H1 (cell line): ENCODE results near the gene PIGS. TPM values are rescaled to one million over a fixed set of nuclear protein-coding genes. Genes with fewer than 3 reads are reported as not detected.
A peak's percentile ranks its signal among the peaks of the same experiment; 100 is the strongest.

Experiments used
- CTCF ChIA-PET: fragments of 300-600 bp; sonication (Branson Sonifier 250); formaldehyde crosslinking; loops from one replicate; lab custom pipeline; 2021; ENCODE audit not compliant: partially characterized antibody; lab: Charles Lee
- POLR2A ChIA-PET: fragments of 300-600 bp; sonication (Branson Sonifier 250); formaldehyde crosslinking; loops from one replicate; lab custom pipeline; 2021; ENCODE audit warnings: inconsistent platforms; ENCODE audit not compliant: partially characterized antibody; lab: Charles Lee
- DNase-seq, 2 experiments: peaks; one replicate each; pipeline versions ENCODE4 v3.0.0 to v3.0.0-alpha.2; 2010 to 2022; ENCODE audit warnings: low spot score in 2 of 2, low read depth in 1 of 2, mixed read lengths in 1 of 2
- FAIRE-seq: peaks from 2 replicates; lab custom pipeline; 2011; peaks lifted over from hg19 to GRCh38; lab: Jason Lieb, UNC
- H2AFZ ChIP-seq: 2 replicates; pipeline ENCODE4 v1.8.1; 2012; ENCODE audit warnings: low read length, inconsistent platforms
- H2AK5ac ChIP-seq: 2 replicates; pipeline ENCODE4 v1.6.1; 2013; ENCODE audit warnings: low read depth, low read length
- H2BK120ac ChIP-seq: replicated peaks from 2 replicates; pipeline ENCODE3; 2013; ENCODE audit warnings: low read depth, low read length, inconsistent platforms
- H2BK12ac ChIP-seq: 2 replicates; pipeline ENCODE4 v1.6.1; 2013; ENCODE audit warnings: low read depth, low read length
- H2BK15ac ChIP-seq: 2 replicates; pipeline ENCODE4 v1.6.1; 2013; ENCODE audit warnings: low read length
- H2BK20ac ChIP-seq: 2 replicates; pipeline ENCODE4 v1.6.1; 2013; ENCODE audit warnings: low read length
- H2BK5ac ChIP-seq: 2 replicates; pipeline ENCODE4 v1.6.1; 2013; ENCODE audit warnings: low read depth, low read length
- H3K14ac ChIP-seq: 2 replicates; pipeline ENCODE4 v1.6.1; 2013; ENCODE audit warnings: inconsistent platforms; ENCODE audit not compliant: insufficient read length
- H3K18ac ChIP-seq: 2 replicates; pipeline ENCODE4 v1.6.1; 2013; ENCODE audit warnings: low read length; ENCODE audit errors: extremely low read depth
- H3K23ac ChIP-seq: 2 replicates; pipeline ENCODE4 v1.6.1; 2013; ENCODE audit warnings: inconsistent platforms; ENCODE audit not compliant: insufficient read length
- H3K23me2 ChIP-seq: 2 replicates; pipeline ENCODE4 v1.6.1; 2013; ENCODE audit warnings: low read depth, low read length
- H3K27ac ChIP-seq: 2 replicates; pipeline ENCODE4 v1.6.1; 2011; ENCODE audit warnings: low read depth, low read length, inconsistent platforms
- H3K27me3 ChIP-seq, 4 experiments: replicated peaks in 1 of 4; 1 replicate in 1 of 4; 2 replicates in 3 of 4; pipeline versions ENCODE4 v1.6.1 to v1.8.1; 2011 to 2013; ENCODE audit warnings: low read length in 3 of 4, mild to moderate bottlenecking in 3 of 4, inconsistent platforms in 2 of 4, mixed read lengths in 2 of 4, moderate library complexity in 1 of 4; ENCODE audit not compliant: control insufficient read depth in 3 of 4, insufficient read depth in 3 of 4; ENCODE audit errors: extremely low read depth in 1 of 4
- H3K36me3 ChIP-seq, 4 experiments: 2 replicates each; pipeline versions ENCODE4 v1.6.1 to v1.8.1; 2011 to 2013; ENCODE audit warnings: mild to moderate bottlenecking in 4 of 4, low read length in 3 of 4, moderate library complexity in 2 of 4, control low read depth in 1 of 4, inconsistent platforms in 1 of 4; ENCODE audit not compliant: insufficient read depth in 4 of 4, control insufficient read depth in 2 of 4
- H3K4ac ChIP-seq: replicated peaks from 2 replicates; pipeline ENCODE3; 2013; ENCODE audit warnings: low read length, low read depth, mixed read lengths, inconsistent platforms; ENCODE audit not compliant: insufficient read length
- H3K4me1 ChIP-seq, 4 experiments: replicated peaks in 1 of 4; 1 replicate in 1 of 4; 2 replicates in 3 of 4; pipeline versions ENCODE4 v1.6.1 to v1.8.1; 2011 to 2013; ENCODE audit warnings: low read length in 3 of 4, inconsistent platforms in 2 of 4, mixed read lengths in 1 of 4; ENCODE audit not compliant: insufficient read depth in 4 of 4, control insufficient read depth in 3 of 4
- H3K4me2 ChIP-seq, 2 experiments: 2 replicates each; pipeline versions ENCODE4 v1.6.1 to v1.8.1; 2011 to 2013; ENCODE audit warnings: low read depth in 2 of 2, low read length in 2 of 2, control low read depth in 1 of 2, inconsistent platforms in 1 of 2, mild to moderate bottlenecking in 1 of 2; ENCODE audit not compliant: insufficient read depth in 1 of 2
- H3K4me3 ChIP-seq, 4 experiments: fragments of 200-600, 300-600 bp in 1 of 4; sonication (generic), shearing (Covaris generic), sonication (Bioruptor Twin) in 1 of 4; 2 replicates each; pipeline versions ENCODE4 v1.5.1 to v1.8.1; 2011 to 2016; ENCODE audit warnings: low read length in 4 of 4, low read depth in 3 of 4, control low read depth in 2 of 4, inconsistent platforms in 2 of 4, mild to moderate bottlenecking in 2 of 4, mixed read lengths in 1 of 4, moderate library complexity in 1 of 4; ENCODE audit not compliant: insufficient read depth in 2 of 4; ENCODE audit errors: extremely low read depth in 1 of 4
- H3K56ac ChIP-seq: replicated peaks from 2 replicates; pipeline ENCODE3; 2013; ENCODE audit warnings: low read depth, mild to moderate bottlenecking, mixed read lengths, low read length, inconsistent platforms; ENCODE audit not compliant: insufficient read length
- H3K79me1 ChIP-seq: 2 replicates; pipeline ENCODE4 v1.6.1; 2013; ENCODE audit warnings: low read depth, low read length, control low read depth
- H3K79me2 ChIP-seq, 2 experiments: 2 replicates each; pipeline versions ENCODE4 v1.6.1 to v1.8.1; 2012 to 2013; ENCODE audit warnings: low read length in 2 of 2, mild to moderate bottlenecking in 2 of 2, inconsistent platforms in 1 of 2; ENCODE audit not compliant: insufficient read depth in 2 of 2, control insufficient read depth in 1 of 2
- H3K9ac ChIP-seq, 4 experiments: replicated peaks in 1 of 4; 1 replicate in 1 of 4; 2 replicates in 3 of 4; pipeline versions ENCODE4 v1.6.1 to v1.8.1; 2011 to 2013; ENCODE audit warnings: low read depth in 3 of 4, low read length in 3 of 4, control low read depth in 2 of 4, mild to moderate bottlenecking in 2 of 4, moderate library complexity in 2 of 4, inconsistent platforms in 1 of 4; ENCODE audit errors: extremely low read depth in 1 of 4
- H3K9me3 ChIP-seq, 2 experiments: 2 replicates each; pipeline versions ENCODE4 v1.6.1 to v1.8.1; 2012 to 2013; ENCODE audit warnings: mild to moderate bottlenecking in 2 of 2, moderate library complexity in 2 of 2, control low read depth in 1 of 2, inconsistent platforms in 1 of 2, low read depth in 1 of 2, low read length in 1 of 2, mixed read lengths in 1 of 2; ENCODE audit not compliant: insufficient read depth in 2 of 2
- H4K20me1 ChIP-seq, 2 experiments: replicated peaks in 1 of 2; 2 replicates each; pipeline versions ENCODE3 to v1.8.1; 2011 to 2013; ENCODE audit warnings: inconsistent platforms in 2 of 2, low read length in 2 of 2, mild to moderate bottlenecking in 1 of 2; ENCODE audit not compliant: insufficient read depth in 2 of 2, control insufficient read depth in 1 of 2
- H4K5ac ChIP-seq: 2 replicates; pipeline ENCODE4 v1.6.1; 2013; ENCODE audit warnings: low read length, low read depth, mixed read lengths, inconsistent platforms; ENCODE audit not compliant: insufficient read length
- H4K8ac ChIP-seq: 2 replicates; pipeline ENCODE4 v1.8.0; 2013; ENCODE audit warnings: mild to moderate bottlenecking, moderate library complexity, low read length, inconsistent platforms; ENCODE audit not compliant: insufficient read depth; ENCODE audit errors: extremely low read depth
- H4K91ac ChIP-seq: replicated peaks from 2 replicates; pipeline ENCODE3; 2013; ENCODE audit warnings: low read length, mixed read lengths, inconsistent platforms; ENCODE audit not compliant: insufficient read length
- BACH1 ChIP-seq: IDR thresholded peaks from 2 replicates; pipeline ENCODE4 v1.6.1; 2012; ENCODE audit warnings: low read length, improper control_type of control experiment
- JUN ChIP-seq: IDR thresholded peaks from 2 replicates; pipeline ENCODE4 v1.6.1; 2011; ENCODE audit warnings: low read depth, mild to moderate bottlenecking, improper control_type of control experiment, low read length
- MAFK ChIP-seq: IDR thresholded peaks from 2 replicates; pipeline ENCODE4 v1.6.1; 2012; ENCODE audit warnings: low read depth, mild to moderate bottlenecking, improper control_type of control experiment, low read length
- RXRA ChIP-seq: IDR thresholded peaks from 2 replicates; pipeline ENCODE4 v1.6.1; 2011; ENCODE audit warnings: low read depth, mild to moderate bottlenecking, low read length, moderate library complexity; ENCODE audit not compliant: insufficient read depth
- WGBS, 2 experiments: shearing (Covaris generic) in 1 of 2; methylation state at CpG; one replicate each; pipeline versions ENCODE4 v1.1.6 to v1.1.7; 2013 to 2015; ENCODE audit warnings: low lambda C conversion rate in 2 of 2, mixed read lengths in 2 of 2, inconsistent platforms in 1 of 2, low coverage in 1 of 2, missing lambda C conversion rate in 1 of 2; ENCODE audit not compliant: insufficient replicate concordance in 2 of 2, insufficient coverage in 1 of 2, insufficient read length in 1 of 2; ENCODE audit errors: extremely low coverage in 1 of 2, missing lambda C conversion rate in 1 of 2; 5-methylcytosine and 5-hydroxymethylcytosine counted together
- polyA plus RNA-seq, 7 experiments: library from polyadenylated mRNA; depleted of rRNA in 3 of 7; stranded (reverse) in 5 of 7; unstranded in 2 of 7; fragments of >200 nt in 5 of 7; fragments of 200-250 nt in 2 of 7; gene quantifications; 1 replicate in 5 of 7; 2 replicates in 1 of 7; 4 replicates in 1 of 7; pipeline versions ENCODE4 v1.2.1 to v1.2.3, GENCODE V29; 2011 to 2013; ENCODE audit warnings: missing spikeins in 2 of 7, mixed read lengths in 2 of 7
- total RNA-seq: library from RNA; stranded (reverse); fragmentation: NEBNext Ultra II Directional; extraction: Animal tissue kit (Norgen Biotek cat#: 25700); gene quantifications from 2 replicates; pipeline ENCODE4 v1.2.1, GENCODE V29; 2021
- TF ChIP-seq, protein P1 (sequence below): IDR thresholded peaks from 2 replicates; pipeline ENCODE4 v1.6.1; 2011; ENCODE audit warnings: low read depth, mild to moderate bottlenecking, low read length; ENCODE audit not compliant: insufficient read depth

PIGS gene
- total and polyA plus RNA-seq, 2 of the 8 experiments (the other 6 are each of a cell fraction or from before 2014, with no cell fraction given) = 44.3 to 50.6 TPM

- no peak overlapping the region for H3K9ac ChIP-seq
- no peak overlapping the region for H3K18ac ChIP-seq
- no peak overlapping the region for H2BK20ac ChIP-seq
- no peak overlapping the region for H2AFZ ChIP-seq
- no peak overlapping the region for H2BK12ac ChIP-seq
- H2BK120ac ChIP-seq = no peak overlapping the region
- H4K91ac ChIP-seq = no peak overlapping the region
- peaks cover 0 to 8% (median 4%) of the 10 kb centered on the region in 4 experiments; a peak in 4 of 7 replicates for H3K27me3 ChIP-seq
- no peaks in the 10 kb centered on the region for H3K9me3 ChIP-seq
- no peak for TF ChIP-seq RXRA
- TF ChIP-seq BACH1 = peak; percentile 91
- TF ChIP-seq, protein P1, sequence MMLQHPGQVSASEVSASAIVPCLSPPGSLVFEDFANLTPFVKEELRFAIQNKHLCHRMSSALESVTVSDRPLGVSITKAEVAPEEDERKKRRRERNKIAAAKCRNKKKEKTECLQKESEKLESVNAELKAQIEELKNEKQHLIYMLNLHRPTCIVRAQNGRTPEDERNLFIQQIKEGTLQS = no peak
- peak; percentile 25; the same call in 1 of the 2 replicates for TF ChIP-seq MAFK
- no peak for TF ChIP-seq JUN
- no peak overlapping the region for H3K27ac ChIP-seq
- CTCF ChIA-PET = interaction anchor here (0.6 to 21.4 kb wide), 4 partner anchors 10 to 33 kb away, joined by 3 to 547 read pairs (median 16); no protein-coding TSS in a partner anchor
- H3K79me1 ChIP-seq = no peaks in the 10 kb centered on the region
- H3K79me2 ChIP-seq = no peaks in the 10 kb centered on the region
- no peak for FAIRE-seq
- H3K4me2 ChIP-seq = no peak overlapping the region
- POLR2A ChIA-PET = no interaction called here
- H3K56ac ChIP-seq = no peak overlapping the region
- DNase-seq = no peak
- 85% methylated on average over 7 of the region's 7 CpGs; no CpG with 5 or more reads in 1 of the 2 experiments for WGBS, 2 experiments
- peaks cover 2% of the 10 kb centered on the region; the same call in 1 of the 2 replicates for H3K23me2 ChIP-seq
- H3K4me1 ChIP-seq = peaks cover 0 to 17% (median 7%) of the 10 kb centered on the region in 4 experiments; a peak in 6 of 7 replicates
- no peak overlapping the region for H3K14ac ChIP-seq
- no peak overlapping the region for H2BK15ac ChIP-seq
- no peak overlapping the region for H4K5ac ChIP-seq
- H3K4ac ChIP-seq = no peak overlapping the region
- H4K20me1 ChIP-seq = no peaks in the 10 kb centered on the region
- no peak overlapping the region for H2AK5ac ChIP-seq
- no peaks in the 10 kb centered on the region for H3K36me3 ChIP-seq
- H4K8ac ChIP-seq = no peak overlapping the region
- no peak overlapping the region; the same call in 1 of the 2 replicates for H2BK5ac ChIP-seq
- no peak overlapping the region for H3K23ac ChIP-seq
- no peak overlapping the region for H3K4me3 ChIP-seq
Observed at GRCh38 chr17:28509789-28510188, 61.5 kb downstream of the PIGS start.
